NB4 (cell line): Measurements from ENCODE around the gene SLC43A3.

Experiments
- DNase-seq: peaks from one replicate; pipeline ENCODE4 v3.0.0; 2010; ENCODE audit warnings: low read depth
- H3K4me3 ChIP-seq: one replicate; pipeline ENCODE4 v1.5.1; 2011; ENCODE audit warnings: mild to moderate bottlenecking, low read depth, low read length, moderate library complexity
- MYC ChIP-seq: IDR thresholded peaks from 2 replicates; pipeline ENCODE4 v1.6.1; 2011; ENCODE audit warnings: low read depth, low read length
- POLR2A ChIP-seq: IDR thresholded peaks from 2 replicates; pipeline ENCODE4 v1.6.1; 2011; ENCODE audit warnings: mild to moderate bottlenecking; ENCODE audit not compliant: insufficient read length; ENCODE audit errors: extremely low read depth
- TF ChIP-seq, protein P1 (sequence below): IDR thresholded peaks from 2 replicates; pipeline ENCODE4 v1.6.1; 2011; ENCODE audit warnings: low read depth, low read length
- TF ChIP-seq, protein P2 (sequence below): IDR thresholded peaks from one replicate; pipeline ENCODE4 v1.5.1; 2012; ENCODE audit warnings: low read depth, low read length

Gene SLC43A3

DNA sequence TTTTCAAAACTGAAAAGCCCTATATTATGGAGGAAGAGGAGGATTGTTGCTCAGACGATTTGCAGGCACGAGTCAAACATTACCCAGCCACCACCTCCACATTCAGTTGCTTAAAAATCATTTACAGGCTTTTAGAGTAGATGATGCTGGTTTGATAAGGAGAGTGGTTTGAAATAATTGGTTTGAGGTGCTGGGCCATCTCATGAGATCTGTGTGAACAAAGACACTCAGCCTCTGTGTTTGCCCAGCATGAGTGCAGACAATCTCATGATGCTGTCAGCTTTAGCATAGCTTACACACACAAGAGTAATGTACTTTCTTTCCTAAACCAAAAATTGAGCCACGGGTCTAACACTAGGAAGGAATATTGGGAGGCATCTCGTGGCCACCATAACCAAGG is 4.3 kb downstream of the SLC43A3 start:
- TF ChIP-seq, protein P1, sequence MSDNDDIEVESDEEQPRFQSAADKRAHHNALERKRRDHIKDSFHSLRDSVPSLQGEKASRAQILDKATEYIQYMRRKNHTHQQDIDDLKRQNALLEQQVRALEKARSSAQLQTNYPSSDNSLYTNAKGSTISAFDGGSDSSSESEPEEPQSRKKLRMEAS = no peak
- peak overlapping the region; percentile 99 for H3K4me3 ChIP-seq
- no peak for DNase-seq

DNA sequence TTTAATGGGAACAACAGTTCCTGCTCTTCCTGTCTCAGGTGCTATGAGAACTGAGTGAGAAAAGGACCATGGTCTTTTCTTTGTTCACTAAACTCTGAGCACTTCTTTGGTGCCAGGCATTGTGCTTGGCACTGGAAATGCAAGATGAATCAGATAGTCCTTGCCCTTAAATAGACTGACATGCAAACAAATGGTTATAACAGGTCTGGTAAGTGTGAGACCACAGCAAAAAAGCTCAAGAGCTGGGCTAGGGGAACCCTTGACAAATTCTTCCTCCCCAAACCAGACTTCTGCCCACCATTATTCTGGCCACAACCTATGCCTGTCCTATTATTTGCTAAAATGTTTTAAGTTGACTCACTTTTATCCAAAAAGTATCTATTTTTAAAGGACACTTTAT is 5.1 kb downstream of the SLC43A3 start:
- no peak for DNase-seq
- no peak for TF ChIP-seq POLR2A
- TF ChIP-seq, protein P1 = no peak
- TF ChIP-seq MYC = no peak
- H3K4me3 ChIP-seq = peak overlapping the region; percentile 99

DNA sequence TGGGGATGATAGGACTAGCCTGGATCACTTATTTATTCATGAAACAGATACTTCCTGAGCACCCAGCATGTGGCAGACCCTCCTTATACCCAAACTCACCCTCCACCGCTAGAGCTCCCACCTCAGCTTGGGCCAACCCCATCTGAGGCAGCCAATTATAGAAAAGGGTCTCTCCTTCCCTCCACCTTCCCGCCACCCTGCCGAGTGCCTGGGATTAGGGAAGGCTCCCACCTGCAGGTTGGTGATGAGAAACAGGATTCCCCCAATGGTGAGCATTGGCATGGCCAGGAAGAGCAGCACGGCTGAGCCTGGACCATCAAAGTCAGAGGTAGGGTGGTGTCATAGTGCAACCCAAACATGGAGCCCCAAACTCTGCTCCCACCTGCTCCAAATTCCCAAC is 5.9 kb downstream of the SLC43A3 start:
- TF ChIP-seq MYC = no peak
- no peak for TF ChIP-seq POLR2A
- TF ChIP-seq, protein P2, sequence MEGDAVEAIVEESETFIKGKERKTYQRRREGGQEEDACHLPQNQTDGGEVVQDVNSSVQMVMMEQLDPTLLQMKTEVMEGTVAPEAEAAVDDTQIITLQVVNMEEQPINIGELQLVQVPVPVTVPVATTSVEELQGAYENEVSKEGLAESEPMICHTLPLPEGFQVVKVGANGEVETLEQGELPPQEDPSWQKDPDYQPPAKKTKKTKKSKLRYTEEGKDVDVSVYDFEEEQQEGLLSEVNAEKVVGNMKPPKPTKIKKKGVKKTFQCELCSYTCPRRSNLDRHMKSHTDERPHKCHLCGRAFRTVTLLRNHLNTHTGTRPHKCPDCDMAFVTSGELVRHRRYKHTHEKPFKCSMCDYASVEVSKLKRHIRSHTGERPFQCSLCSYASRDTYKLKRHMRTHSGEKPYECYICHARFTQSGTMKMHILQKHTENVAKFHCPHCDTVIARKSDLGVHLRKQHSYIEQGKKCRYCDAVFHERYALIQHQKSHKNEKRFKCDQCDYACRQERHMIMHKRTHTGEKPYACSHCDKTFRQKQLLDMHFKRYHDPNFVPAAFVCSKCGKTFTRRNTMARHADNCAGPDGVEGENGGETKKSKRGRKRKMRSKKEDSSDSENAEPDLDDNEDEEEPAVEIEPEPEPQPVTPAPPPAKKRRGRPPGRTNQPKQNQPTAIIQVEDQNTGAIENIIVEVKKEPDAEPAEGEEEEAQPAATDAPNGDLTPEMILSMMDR = no peak
- TF ChIP-seq, protein P1 = no peak
- no peak overlapping the region for H3K4me3 ChIP-seq
- no peak for DNase-seq

DNA sequence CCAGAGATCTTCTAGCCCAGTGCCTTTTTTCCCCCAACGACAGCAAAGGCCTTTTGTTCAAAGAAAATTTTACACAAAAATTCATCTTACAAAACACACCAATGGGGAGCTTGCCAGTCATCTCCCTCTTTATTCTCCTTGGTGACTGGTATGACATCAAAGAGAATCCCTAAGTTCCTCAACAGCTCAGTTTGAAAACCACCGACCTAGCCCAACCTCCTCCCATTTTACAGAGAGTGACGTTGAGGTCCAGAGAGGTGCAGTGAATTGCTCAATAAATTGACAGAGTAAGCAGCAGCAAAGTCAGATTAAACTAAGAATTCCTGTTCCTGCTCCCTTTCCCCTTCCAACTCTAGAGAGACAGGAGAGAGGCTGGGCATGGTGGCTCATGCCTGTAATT is 7.8 kb downstream of the SLC43A3 start:
- TF ChIP-seq POLR2A (no peak), MYC (no peak)
- TF ChIP-seq, protein P1 = no peak
- TF ChIP-seq, protein P2 = no peak
- DNase-seq = no peak
- H3K4me3 ChIP-seq = no peak overlapping the region

DNA sequence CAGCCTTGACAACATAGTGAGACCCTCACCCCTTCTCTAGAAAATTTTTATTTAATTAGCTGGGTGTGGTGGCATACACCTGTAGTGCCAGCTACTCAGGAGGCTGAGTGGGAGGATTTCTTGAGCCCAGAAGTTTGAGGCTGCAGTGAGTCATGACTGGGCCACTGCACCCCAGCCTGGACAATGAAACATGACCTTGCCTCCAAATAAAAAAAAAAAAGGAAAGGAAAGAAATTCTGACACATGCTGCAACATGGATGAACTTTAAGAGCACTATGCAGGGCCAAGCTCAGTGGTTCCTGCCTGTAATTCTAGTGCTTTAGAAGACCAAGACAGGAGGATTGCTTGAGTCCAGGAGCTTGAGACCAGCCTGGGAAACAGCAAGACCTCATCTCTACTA is 8.8 kb downstream of the SLC43A3 start:
- no peak for DNase-seq
- no peak for TF ChIP-seq POLR2A
- TF ChIP-seq, protein P2 = no peak
- TF ChIP-seq, protein P1 = no peak
- TF ChIP-seq MYC = no peak
- H3K4me3 ChIP-seq = no peak overlapping the region

DNA sequence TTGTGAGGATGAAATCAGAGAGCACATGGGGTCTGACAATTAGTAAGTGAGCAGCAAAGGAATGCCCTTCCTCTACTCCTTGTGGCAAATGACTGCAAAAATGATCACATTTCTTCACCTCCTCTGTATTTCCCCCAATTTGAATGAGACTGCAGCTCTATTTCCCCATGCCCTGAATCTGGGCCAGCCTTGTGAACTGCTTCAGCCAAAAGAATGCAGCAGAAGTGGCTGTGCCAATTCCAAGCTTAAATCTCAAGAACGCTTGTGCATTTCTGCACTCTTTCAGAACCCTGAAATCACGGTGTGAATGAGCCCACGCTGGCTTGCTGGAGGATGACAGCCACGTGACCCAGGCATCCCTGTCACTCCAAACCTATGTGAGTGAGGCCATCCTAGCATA is 9.9 kb downstream of the SLC43A3 start:
- no peak for DNase-seq
- H3K4me3 ChIP-seq = no peak overlapping the region
- TF ChIP-seq POLR2A = no peak
- TF ChIP-seq, protein P1 = no peak
- TF ChIP-seq MYC = no peak
- TF ChIP-seq, protein P2 = no peak

DNA sequence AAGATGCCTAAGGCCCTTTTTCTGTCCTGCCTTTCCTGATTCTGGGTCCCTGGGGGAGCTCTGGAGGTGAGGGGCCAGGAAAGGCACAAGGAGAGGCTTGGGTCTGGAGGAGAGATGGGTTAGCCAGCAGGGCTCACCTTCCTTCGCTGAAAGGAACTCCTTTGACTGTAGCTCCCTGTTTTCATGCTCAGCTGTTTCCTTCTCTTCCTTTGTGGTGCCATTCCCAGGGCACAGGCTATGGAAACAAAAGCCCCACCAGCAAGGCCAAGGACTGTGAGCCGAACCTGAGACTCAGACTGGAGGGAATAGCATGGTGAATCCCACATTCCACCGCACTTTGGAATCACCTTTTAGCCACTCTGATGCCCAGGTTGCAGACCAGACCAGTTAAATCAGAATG is 10.5 kb downstream of the SLC43A3 start:
- DNase-seq = no peak
- TF ChIP-seq, protein P2 = no peak
- no peak for TF ChIP-seq MYC
- TF ChIP-seq, protein P1 = no peak
- no peak for TF ChIP-seq POLR2A
- no peak overlapping the region for H3K4me3 ChIP-seq
